Kidney epithelial cell (primary cell): Measurements from ENCODE around the gene PFKL. TPM values are rescaled to one million over a fixed set of nuclear protein-coding genes. Genes with fewer than 3 reads are reported as not detected.

Experiments
- DNase-seq: peaks from one replicate; pipeline ENCODE4 v3.0.0-alpha.2; 2010; ENCODE audit warnings: low read depth
- H3K27me3 ChIP-seq: 2 replicates; pipeline ENCODE4 v1.6.0; 2011; ENCODE audit warnings: low read length; ENCODE audit not compliant: control insufficient read depth, insufficient read depth
- H3K36me3 ChIP-seq: 2 replicates; pipeline ENCODE4 v1.5.1; 2011; ENCODE audit warnings: low read length; ENCODE audit not compliant: control insufficient read depth, insufficient read depth
- H3K4me3 ChIP-seq: 2 replicates; pipeline ENCODE4 v1.5.1; 2011; ENCODE audit warnings: low read depth, mild to moderate bottlenecking, control low read depth, low read length
- CTCF ChIP-seq: IDR thresholded peaks from 2 replicates; pipeline ENCODE4 v1.5.1; 2011; ENCODE audit warnings: mild to moderate bottlenecking, moderate library complexity, low read length, control low read depth, inconsistent platforms; ENCODE audit not compliant: insufficient read depth, poor library complexity, severe bottlenecking
- total RNA-seq: library from RNA; depleted of rRNA; stranded (reverse); fragments of >200 nt; gene quantifications from 2 replicates; pipeline ENCODE4 v1.2.3, GENCODE V29; 2015

Gene PFKL
- total RNA-seq, 1 donor from 2014 or later = 75.8 TPM

DNA sequence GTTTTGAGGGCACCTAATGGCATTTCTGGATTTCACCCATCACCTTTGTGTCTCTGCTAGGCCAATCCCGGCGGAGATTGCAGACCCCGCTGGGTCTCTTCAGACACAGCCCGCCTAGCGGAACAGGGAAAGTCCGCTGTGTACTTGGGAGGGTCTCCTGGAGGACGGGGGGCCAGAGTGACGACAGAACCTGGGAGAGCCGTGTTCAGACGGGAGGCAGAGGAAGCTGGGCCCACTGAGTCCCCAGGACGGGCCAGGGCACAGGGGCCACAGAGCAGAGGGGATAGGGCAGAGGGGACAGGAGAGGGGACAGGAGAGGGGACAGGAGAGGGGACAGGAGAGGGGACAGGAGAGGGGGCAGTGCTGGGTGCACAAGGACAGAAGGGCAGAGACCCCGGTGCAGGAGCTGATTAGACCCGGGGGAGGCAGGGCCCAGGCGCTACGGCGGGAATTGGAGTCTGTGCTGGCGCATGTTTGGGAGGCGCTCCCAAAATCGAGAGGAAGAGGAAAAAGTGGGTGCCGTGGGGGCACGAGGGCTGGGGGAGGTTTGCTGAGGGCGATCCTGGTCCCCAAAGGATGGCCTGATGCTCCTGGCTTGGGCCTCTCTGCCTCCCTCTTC lies 66.2 kb downstream of the PFKL start:
- H3K4me3 ChIP-seq = no peak overlapping the region

GRCh38 chr21:44366586-44367211 lies 66.8 kb downstream of the PFKL start:
- Histone ChIP-seq H3K27me3 (peaks cover 26% of the 10 kb centered on the region), H3K36me3 (no peaks in the 10 kb centered on the region), H3K4me3 (no peak overlapping the region)
- no peak for TF ChIP-seq CTCF
- DNase-seq = no peak

More for the DNA sequence above, 66.2 kb downstream of the PFKL start:
- no peak for TF ChIP-seq CTCF
- no peaks in the 10 kb centered on the region for H3K36me3 ChIP-seq
- no peak for DNase-seq
- H3K27me3 ChIP-seq = peaks cover 26% of the 10 kb centered on the region

GRCh38 chr21:44368711-44369446 lies 69.0 kb downstream of the PFKL start:
- no peaks in the 10 kb centered on the region for H3K36me3 ChIP-seq
- peak; percentile 4 for TF ChIP-seq CTCF
- H3K27me3 ChIP-seq = peaks cover 26% of the 10 kb centered on the region
- no peak for DNase-seq
- H3K4me3 ChIP-seq = no peak overlapping the region

DNA sequence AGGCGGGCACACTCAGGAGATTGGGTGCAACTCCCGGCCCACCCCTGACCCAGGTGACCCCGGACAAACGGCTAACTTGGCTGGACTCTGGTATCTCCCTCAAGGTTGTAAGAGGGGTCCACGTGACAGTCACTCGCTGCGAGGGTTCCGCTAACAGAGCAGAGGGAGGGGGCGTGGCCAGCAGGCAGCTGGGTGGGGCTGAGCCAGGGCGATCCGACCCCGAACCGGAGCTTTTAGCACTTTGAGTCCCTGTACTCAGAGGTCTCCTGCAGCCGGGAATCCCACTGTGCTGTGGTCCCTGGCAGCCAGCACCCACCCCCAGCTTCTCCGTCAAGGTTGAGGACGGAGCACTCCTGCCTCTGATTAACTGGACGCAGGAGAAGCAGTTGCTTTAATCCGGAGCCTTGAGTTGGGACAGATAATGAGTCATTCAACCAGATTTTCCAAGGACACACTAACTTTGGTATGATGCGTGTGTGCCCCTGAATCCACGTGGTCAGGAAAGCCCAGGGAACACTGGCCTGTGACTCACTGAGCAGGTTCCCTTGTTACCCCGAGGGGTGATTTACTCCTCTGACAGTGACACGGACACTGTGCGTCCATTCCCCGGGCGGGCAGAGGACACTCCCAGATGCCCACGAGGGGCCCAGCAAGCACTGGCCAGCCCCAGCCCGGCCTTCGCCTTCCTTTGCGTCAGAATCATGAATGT lies 70.3 kb downstream of the PFKL start:
- H3K27me3 ChIP-seq = peaks cover 26% of the 10 kb centered on the region
- TF ChIP-seq CTCF = no peak
- DNase-seq = peak; percentile 50
- H3K36me3 ChIP-seq = no peaks in the 10 kb centered on the region
- H3K4me3 ChIP-seq = no peak overlapping the region

DNA sequence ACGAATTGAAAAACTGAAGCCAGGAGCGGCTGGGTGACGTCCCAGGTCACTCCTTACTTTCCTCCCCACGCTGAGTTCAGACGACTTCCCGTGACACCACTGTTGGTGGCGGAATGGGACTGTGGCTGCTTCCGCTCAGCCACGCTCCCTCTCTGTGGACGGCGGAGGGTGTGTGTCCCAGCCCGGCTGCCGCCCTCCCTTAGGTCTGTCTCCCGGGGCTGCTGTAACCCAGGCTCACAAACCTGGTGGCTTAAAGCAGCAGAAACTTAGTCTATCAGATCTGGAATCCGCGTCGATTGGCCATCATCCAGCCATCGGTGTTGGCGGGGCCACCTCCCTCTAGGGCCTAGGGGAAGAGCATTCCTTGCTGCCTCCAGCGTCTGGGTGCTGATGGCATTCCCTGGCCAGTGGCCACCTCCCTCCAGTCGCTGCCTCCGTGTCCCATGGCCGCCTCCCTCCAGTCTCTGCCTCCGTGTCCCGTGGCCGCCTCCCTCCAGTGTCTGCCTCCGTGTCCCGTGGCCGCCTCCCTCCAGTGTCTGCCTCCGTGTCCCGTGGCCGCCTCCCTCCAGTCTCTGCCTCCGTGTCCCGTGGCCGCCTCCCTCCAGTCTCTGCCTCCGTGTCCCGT lies 71.0 kb downstream of the PFKL start:
- no peak for TF ChIP-seq CTCF
- peaks cover 26% of the 10 kb centered on the region for H3K27me3 ChIP-seq

More for the DNA sequence above, 71.0 kb downstream of the PFKL start:
- H3K36me3 ChIP-seq = no peaks in the 10 kb centered on the region
- H3K4me3 ChIP-seq = no peak overlapping the region
- no peak for DNase-seq
